Hepatocyte (in vitro differentiated cells): Measurements from ENCODE around the gene PTPN2.

ENCODE experiments used
- CTCF ChIP-seq: fragments of 200-600 bp; sonication (generic); IDR thresholded peaks from 2 replicates; pipeline ENCODE4 v1.5.1; 2016; ENCODE audit warnings: antibody characterized with exemption, mild to moderate bottlenecking; ENCODE audit not compliant: poor library complexity
- EZH2 ChIP-seq: fragments of 200-600 bp; sonication (generic); IDR thresholded peaks from 2 replicates; pipeline ENCODE4 v1.6.1; 2016; ENCODE audit warnings: antibody characterized with exemption, mild to moderate bottlenecking, borderline replicate concordance

- TF ChIP-seq CTCF: no peak
- no peak for TF ChIP-seq EZH2
These were observed 28.1 kb upstream of the PTPN2 start for GRCh38 chr18:12911929-12912703.
